GM19463 (cell line): Measurements from ENCODE around the gene LDAF1.
"Not testable (repeated sequence)": the region's sequence is repeated elsewhere in the genome, so short reads cannot be mapped to it uniquely, and the experiment has no call there.

ENCODE experiments used
- ATAC-seq: cut with Tn5 transposase; IDR thresholded peaks from one replicate; pipeline ENCODE4 v1.9.1; 2021; ENCODE audit warnings: mild to moderate bottlenecking, moderate library complexity; ENCODE audit not compliant: unreplicated experiment

The LDAF1 gene

DNA sequence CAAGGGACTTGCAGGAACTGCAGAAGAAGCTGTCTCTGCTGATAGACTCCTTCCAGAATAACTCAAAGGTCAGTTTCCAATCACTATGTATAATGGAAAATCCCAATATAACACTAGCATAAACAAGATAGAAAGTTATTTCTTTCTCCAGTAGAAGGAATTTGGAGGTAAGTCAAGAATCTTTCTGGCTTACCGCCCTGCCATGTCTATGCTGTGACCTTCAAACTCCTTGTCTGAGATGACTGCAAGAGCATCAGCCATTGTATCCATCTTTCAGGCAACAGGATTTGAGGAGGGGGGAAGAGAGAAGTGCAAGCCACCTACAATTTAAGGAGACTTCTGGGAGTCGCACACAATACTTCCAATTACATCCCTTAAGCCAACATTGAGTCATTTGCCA lies 2.7 kb downstream of the LDAF1 start:
- ATAC-seq: no peak

GRCh38 chr16:21162661-21163151 lies 4.2 kb downstream of the LDAF1 start:
- ATAC-seq: no peak

GRCh38 chr16:21163576-21163975 lies 5.1 kb downstream of the LDAF1 start:
- no peak for ATAC-seq

DNA sequence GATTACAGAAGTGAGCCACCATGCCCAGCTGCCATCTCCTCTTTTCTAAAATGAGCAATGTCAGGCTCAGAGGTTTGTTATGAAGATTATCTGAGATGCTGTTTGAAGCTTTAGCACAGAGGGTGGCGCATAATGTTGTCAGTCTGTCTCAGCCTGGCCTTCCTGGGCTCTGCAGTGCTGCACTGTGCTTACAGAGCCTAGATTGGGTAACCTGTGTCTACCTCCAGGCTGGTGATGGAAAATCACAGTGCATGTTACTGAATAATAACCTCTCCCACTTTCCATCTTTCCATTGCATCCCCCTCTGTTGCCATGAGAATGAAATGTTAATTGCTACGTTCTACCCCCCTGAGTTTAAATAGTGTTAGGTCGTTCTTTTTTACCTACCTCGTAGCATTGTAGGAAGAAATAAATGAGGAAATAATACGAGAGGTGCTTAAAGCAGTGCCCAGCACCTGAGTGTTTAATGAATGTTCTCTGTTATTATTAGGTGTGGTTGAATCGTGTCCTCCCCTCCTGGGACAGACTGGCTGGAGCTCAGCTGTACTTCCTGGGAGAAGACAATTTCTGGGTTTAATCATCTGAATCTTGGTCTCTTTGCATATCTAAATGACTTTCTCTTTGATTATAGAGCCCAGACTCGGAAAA lies 6.2 kb downstream of the LDAF1 start:
- no peak for ATAC-seq

GRCh38 chr16:21166561-21166961 lies 8.1 kb downstream of the LDAF1 start:
- no peak for ATAC-seq

- ATAC-seq: no peak
Observed at GRCh38 chr16:21167360-21167759, 8.9 kb downstream of the LDAF1 start.

- ATAC-seq: no peak
Observed at GRCh38 chr16:21167929-21168602, 9.6 kb downstream of the LDAF1 start.

GRCh38 chr16:21169249-21169981 lies 10.9 kb downstream of the LDAF1 start:
- no peak for ATAC-seq

GRCh38 chr16:21170116-21170515 lies 11.6 kb downstream of the LDAF1 start:
- not testable (repeated sequence) for ATAC-seq

- ATAC-seq: no peak
Observed at GRCh38 chr16:21172650-21173049, 14.2 kb downstream of the LDAF1 start.

DNA sequence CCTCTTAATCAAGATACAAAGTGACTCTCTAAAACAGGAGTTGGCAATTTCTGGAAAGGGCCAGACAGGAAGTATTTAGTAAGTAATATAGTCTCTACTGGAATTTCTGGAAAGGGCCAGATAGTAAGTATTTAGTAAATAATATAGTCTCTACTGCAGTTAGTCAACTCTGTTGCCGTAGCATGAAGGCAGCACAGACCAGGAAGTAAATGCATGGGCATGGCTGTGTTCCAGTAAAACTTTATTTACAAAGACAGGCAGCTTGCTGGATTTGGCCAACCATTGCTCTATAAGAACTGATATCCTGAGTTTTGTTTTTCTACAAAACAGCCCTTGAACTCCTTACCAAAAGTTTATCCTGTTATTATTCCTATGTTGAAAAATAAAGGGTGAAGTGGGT lies 16.9 kb downstream of the LDAF1 start:
- ATAC-seq: no peak

DNA sequence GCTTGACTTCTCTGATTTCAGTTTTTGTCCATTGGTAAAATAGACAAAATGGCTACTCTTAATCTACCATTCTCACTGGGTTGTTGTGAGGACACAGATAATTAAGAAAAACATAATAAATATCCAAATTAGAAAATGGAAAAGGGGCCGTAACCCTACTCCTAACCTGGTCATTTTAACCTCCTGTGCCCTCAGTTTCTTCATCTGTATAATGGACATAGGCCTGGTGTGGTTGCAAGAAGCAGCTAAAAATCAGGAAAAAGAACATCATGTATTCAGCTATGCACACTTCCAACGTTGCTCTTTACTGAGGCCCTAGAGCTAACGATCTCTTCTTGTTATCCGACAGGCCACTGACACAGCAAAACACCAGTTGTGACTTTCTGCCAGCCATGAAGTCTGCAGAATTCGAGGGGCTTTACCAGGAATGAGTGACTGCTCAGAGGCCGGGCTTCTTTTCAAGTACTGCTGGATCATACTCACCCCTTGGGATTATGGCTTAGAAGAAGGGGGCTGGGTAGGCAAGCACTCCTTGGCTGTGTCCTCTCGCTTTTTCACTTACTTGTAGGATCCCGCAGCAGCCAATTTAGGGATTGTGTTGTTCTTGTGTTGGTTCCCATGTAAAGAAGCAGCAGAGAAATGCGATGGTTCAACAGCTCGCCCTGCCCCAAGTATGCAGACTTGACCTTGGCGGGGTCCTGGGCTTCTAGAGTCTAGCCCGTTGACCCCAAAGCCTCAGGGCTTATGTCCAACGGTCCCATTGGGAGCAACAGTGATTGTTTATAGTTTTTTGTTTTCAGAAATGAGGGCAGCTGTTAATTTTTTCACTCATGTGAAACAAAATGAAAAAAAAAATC lies 20.9 kb downstream of the LDAF1 start:
- no peak for ATAC-seq

- no peak for ATAC-seq
Observed at GRCh38 chr16:21179983-21180365, 21.5 kb downstream of the LDAF1 start.

- ATAC-seq: no peak
Observed at GRCh38 chr16:21183995-21184394, 25.5 kb downstream of the LDAF1 start.

GRCh38 chr16:21184834-21185233 lies 26.4 kb downstream of the LDAF1 start:
- no peak for ATAC-seq

GRCh38 chr16:21185659-21186325 lies 27.3 kb downstream of the LDAF1 start:
- ATAC-seq: no peak

GRCh38 chr16:21186326-21186691 lies 27.8 kb downstream of the LDAF1 start:
- no peak for ATAC-seq

DNA sequence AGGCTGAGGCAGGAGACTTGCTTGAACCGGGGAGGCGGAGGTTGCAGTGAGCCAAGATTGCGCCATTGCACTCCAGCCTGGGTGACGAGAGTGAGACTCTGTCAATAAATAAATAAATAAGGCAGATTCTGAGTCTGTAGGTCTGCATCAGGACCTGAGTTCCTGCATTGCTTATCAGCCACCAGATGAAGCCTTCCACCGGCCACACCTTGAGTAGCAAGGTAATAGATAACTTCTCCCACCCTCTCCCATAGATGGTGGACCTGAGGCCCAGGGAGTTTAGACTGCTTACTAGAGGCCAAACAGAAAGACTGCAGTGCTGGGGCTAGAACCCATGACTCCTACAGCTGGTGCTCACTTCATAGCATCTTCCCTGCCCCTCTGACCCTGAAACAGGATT lies 30.8 kb downstream of the LDAF1 start:
- ATAC-seq: no peak

- no peak for ATAC-seq
Observed at GRCh38 chr16:21190013-21190412, 31.5 kb downstream of the LDAF1 start.

- ATAC-seq: no peak
Observed at GRCh38 chr16:21190599-21190998, 32.1 kb downstream of the LDAF1 start.

DNA sequence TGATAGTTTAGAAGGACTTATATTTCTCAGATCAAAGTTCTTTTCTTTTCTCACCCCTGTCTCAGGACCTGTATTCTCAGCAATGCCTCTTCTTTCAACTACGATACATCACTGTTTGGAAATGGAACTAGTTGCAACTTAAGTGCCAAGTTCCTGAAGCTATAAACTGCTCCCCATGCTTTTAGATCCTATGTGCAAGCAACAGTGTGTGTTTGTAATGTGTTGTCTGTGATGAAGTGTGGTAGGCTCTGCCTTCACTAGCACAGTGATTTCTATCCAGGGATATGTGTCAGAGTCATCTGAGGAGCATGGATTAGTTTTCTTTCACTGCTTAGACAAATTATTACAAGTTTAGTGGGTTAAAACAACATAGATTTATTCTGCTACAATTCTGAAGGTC lies 34.5 kb downstream of the LDAF1 start:
- no peak for ATAC-seq
